NCI-H748 (cell line): ENCODE results near the gene MMP25.
"Not testable (repeated sequence)": the region's sequence is repeated elsewhere in the genome, so short reads cannot be mapped to it uniquely, and the experiment has no call there.

ENCODE experiments used
- DNase-seq: peaks from one replicate; lab custom pipeline; 2025; ENCODE audit not compliant: unreplicated experiment; lab: John Stamatoyannopoulos, UW

Gene MMP25

GRCh38 chr16:3071655-3072054 lies 25.3 kb downstream of the MMP25 start:
- DNase-seq, result no peak

- DNase-seq, result not testable (repeated sequence)
These were observed 25.8 kb downstream of the MMP25 start for GRCh38 chr16:3072148-3072547.

GRCh38 chr16:3072576-3073263 lies 26.4 kb downstream of the MMP25 start:
- DNase-seq, result not testable (repeated sequence)

GRCh38 chr16:3073448-3073847 lies 27.1 kb downstream of the MMP25 start:
- DNase-seq, result no peak

- DNase-seq, result no peak
These were observed 28.6 kb downstream of the MMP25 start for GRCh38 chr16:3074860-3075522.

GRCh38 chr16:3075523-3075915 lies 29.2 kb downstream of the MMP25 start:
- DNase-seq, result no peak

GRCh38 chr16:3075946-3076345 lies 29.6 kb downstream of the MMP25 start:
- DNase-seq, result not testable (repeated sequence)

GRCh38 chr16:3076577-3076976 lies 30.2 kb downstream of the MMP25 start:
- no peak for DNase-seq

- DNase-seq, result no peak
These were observed 33.7 kb downstream of the MMP25 start for GRCh38 chr16:3080024-3080423.

GRCh38 chr16:3081957-3082356 lies 35.6 kb downstream of the MMP25 start:
- not testable (repeated sequence) for DNase-seq

GRCh38 chr16:3083408-3083807 lies 37.0 kb downstream of the MMP25 start:
- not testable (repeated sequence) for DNase-seq

- no peak for DNase-seq
These were observed 38.1 kb downstream of the MMP25 start for GRCh38 chr16:3084491-3084890.

- DNase-seq, result no peak
These were observed 38.8 kb downstream of the MMP25 start for GRCh38 chr16:3084969-3085670.

GRCh38 chr16:3085868-3086595 lies 39.7 kb downstream of the MMP25 start:
- no peak for DNase-seq

- DNase-seq, result no peak
These were observed 40.4 kb downstream of the MMP25 start for GRCh38 chr16:3086596-3087242.

- no peak for DNase-seq
These were observed 41.2 kb downstream of the MMP25 start for GRCh38 chr16:3087243-3088235.

GRCh38 chr16:3088450-3088849 lies 42.1 kb downstream of the MMP25 start:
- no peak for DNase-seq

GRCh38 chr16:3088925-3089716 lies 42.8 kb downstream of the MMP25 start:
- no peak for DNase-seq
